CD4-positive, alpha-beta memory T cell (primary cell): ENCODE data around the gene GPR78. TPM values are rescaled to one million over a fixed set of nuclear protein-coding genes. Genes with fewer than 3 reads are reported as not detected.
"Not testable (repeated sequence)": the region's sequence is repeated elsewhere in the genome, so short reads cannot be mapped to it uniquely, and the experiment has no call there.

Experiments
- CTCF ChIA-PET: fragments of 350-600 bp; sonication (Branson Sonifier 250); formaldehyde crosslinking; loops from one replicate; lab custom pipeline; 2021; ENCODE audit warnings: inconsistent platforms; ENCODE audit not compliant: partially characterized antibody; lab: Charles Lee
- POLR2A ChIA-PET: fragments of 350-600 bp; sonication (Branson Sonifier 250); formaldehyde crosslinking; loops from one replicate; lab custom pipeline; 2021; ENCODE audit not compliant: partially characterized antibody; lab: Charles Lee
- DNase-seq, 5 donors: peaks; one replicate each; pipeline versions ENCODE4 v3.0.0 to v3.0.0-alpha.2; 2020 to 2022; ENCODE audit warnings: mixed read lengths in 1 of 5
- H3K27ac ChIP-seq: one replicate; pipeline ENCODE4 v1.7.0; 2013; ENCODE audit warnings: low read depth, low read length
- H3K27me3 ChIP-seq: 2 replicates; pipeline ENCODE4 v1.7.0; 2013; ENCODE audit warnings: mild to moderate bottlenecking, low read length, moderate library complexity; ENCODE audit not compliant: insufficient read depth
- H3K36me3 ChIP-seq: 2 replicates; pipeline ENCODE4 v1.7.0; 2013; ENCODE audit warnings: mild to moderate bottlenecking, low read length, moderate library complexity; ENCODE audit not compliant: insufficient read depth
- H3K4me1 ChIP-seq: 2 replicates; pipeline ENCODE4 v1.7.0; 2013; ENCODE audit warnings: mild to moderate bottlenecking, low read length, moderate library complexity; ENCODE audit not compliant: insufficient read depth
- H3K4me3 ChIP-seq, 2 donors: one replicate each; pipeline ENCODE4 v1.7.0; 2013; ENCODE audit warnings: low read length in 2 of 2, mild to moderate bottlenecking in 1 of 2
- H3K9me3 ChIP-seq, 2 donors: one replicate each; pipeline ENCODE4 v1.7.0; 2013; ENCODE audit warnings: low read length in 2 of 2, control low read depth in 1 of 2; ENCODE audit not compliant: control insufficient read depth in 1 of 2
- H3K27ac Mint-ChIP-seq, 7 donors: one replicate each; pipeline ENCODE4 v1.8.0; 2020 to 2021; ENCODE audit warnings: mixed read lengths in 7 of 7, mild to moderate bottlenecking in 6 of 7, inconsistent platforms in 3 of 7, moderate library complexity in 3 of 7
- H3K27me3 Mint-ChIP-seq, 2 donors: one replicate each; pipeline ENCODE4 v1.8.0; 2020 to 2021; ENCODE audit warnings: mixed read lengths in 2 of 2
- H3K36me3 Mint-ChIP-seq, 2 donors: one replicate each; pipeline ENCODE4 v1.8.0; 2020 to 2021; ENCODE audit warnings: mixed read lengths in 2 of 2, inconsistent platforms in 1 of 2, mild to moderate bottlenecking in 1 of 2
- H3K4me1 Mint-ChIP-seq, 4 donors: one replicate each; pipeline ENCODE4 v1.8.0; 2020 to 2021; ENCODE audit warnings: mixed read lengths in 4 of 4, mild to moderate bottlenecking in 1 of 4
- H3K4me3 Mint-ChIP-seq, 8 donors: one replicate each; pipeline ENCODE4 v1.8.0; 2020 to 2021; ENCODE audit warnings: mixed read lengths in 8 of 8, mild to moderate bottlenecking in 7 of 8, moderate library complexity in 6 of 8, inconsistent platforms in 3 of 8
- H3K9me3 Mint-ChIP-seq, 8 donors: one replicate each; pipeline ENCODE4 v1.8.0; 2020 to 2021; ENCODE audit warnings: mixed read lengths in 8 of 8, mild to moderate bottlenecking in 5 of 8, inconsistent platforms in 3 of 8, moderate library complexity in 1 of 8
- intact Hi-C: fragments of 100-400 bp; cut with micrococcal nuclease; formaldehyde crosslinking; loops from one replicate; pipeline ENCODE4 v1.15.1; 2023
- polyA plus RNA-seq, 2 donors: library from polyadenylated mRNA; unstranded; fragments of 300-500 nt; fragmentation: Illumina TruSeq; gene quantifications; one replicate each; pipeline ENCODE4 v1.2.3, GENCODE V29; 2021
- total RNA-seq, 2 experiments: library from RNA; stranded (reverse); gene quantifications; one replicate each; pipeline ENCODE4 v1.2.3, GENCODE V29; 2021

Gene GPR78
- total and polyA plus RNA-seq, 4 experiments from 2014 or later: not detected

DNA sequence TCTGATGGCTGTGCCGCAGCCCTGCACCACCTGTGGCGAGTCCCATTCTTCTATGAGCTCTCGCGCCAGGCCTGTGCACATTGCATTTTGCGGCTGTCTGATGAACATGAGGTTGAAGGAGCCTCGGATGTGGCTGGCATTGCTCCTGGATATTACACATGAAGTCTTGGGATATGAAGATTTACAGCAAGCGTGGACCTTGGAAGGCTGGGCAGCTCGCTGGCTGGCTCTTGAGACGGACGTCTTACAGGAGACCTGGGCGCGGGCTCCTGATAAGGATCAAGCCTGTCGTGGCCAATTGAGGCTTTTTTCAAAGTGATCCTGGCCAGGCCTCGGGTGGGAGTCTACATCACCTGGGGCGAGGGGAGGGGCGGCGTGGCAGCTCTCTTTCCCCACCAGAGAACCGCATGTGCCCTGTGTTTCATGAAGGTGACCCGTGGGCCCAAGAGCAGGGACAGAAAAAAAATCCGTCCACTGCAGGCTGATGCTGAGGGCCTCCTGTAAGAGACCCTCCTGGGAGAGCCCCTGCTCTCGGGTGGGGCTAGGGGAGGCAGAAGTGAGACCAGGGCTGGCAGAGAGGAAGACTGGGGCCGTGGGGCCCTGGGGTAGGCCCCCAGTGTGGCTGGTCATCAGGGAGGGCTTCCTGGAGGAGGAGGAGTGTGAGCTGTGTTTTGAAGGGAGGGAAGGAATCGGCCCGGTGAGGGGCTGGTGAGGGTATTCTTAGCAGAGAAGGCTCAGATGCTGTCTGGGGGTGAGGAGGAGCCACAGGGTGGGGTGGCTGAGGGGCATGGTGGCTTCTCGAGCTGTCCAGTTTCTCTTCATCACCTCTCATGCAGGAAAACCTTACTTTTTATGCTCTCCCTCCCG, 36.0 kb downstream of the GPR78 start:
- H3K4me3 ChIP-seq: no peak overlapping the region
- H3K27ac ChIP-seq: no peak overlapping the region
- intact Hi-C loops: no loop called here
- no peak for DNase-seq
- no peaks in the 10 kb centered on the region for H3K9me3 ChIP-seq
- H3K27me3 Mint-ChIP-seq: peaks cover 0 to 3% of the 10 kb centered on the region in 2 donors
- no peaks in the 10 kb centered on the region for H3K36me3 ChIP-seq
- no peak overlapping the region for H3K4me3 Mint-ChIP-seq
- CTCF ChIA-PET: no interaction called here
- POLR2A ChIA-PET: no interaction called here
- no peaks in the 10 kb centered on the region for H3K4me1 ChIP-seq
- H3K9me3 Mint-ChIP-seq: no peaks in the 10 kb centered on the region
- no peaks in the 10 kb centered on the region for H3K36me3 Mint-ChIP-seq
- H3K4me1 Mint-ChIP-seq: no peaks in the 10 kb centered on the region
- no peaks in the 10 kb centered on the region for H3K27me3 ChIP-seq
- H3K27ac Mint-ChIP-seq: no peak overlapping the region

DNA sequence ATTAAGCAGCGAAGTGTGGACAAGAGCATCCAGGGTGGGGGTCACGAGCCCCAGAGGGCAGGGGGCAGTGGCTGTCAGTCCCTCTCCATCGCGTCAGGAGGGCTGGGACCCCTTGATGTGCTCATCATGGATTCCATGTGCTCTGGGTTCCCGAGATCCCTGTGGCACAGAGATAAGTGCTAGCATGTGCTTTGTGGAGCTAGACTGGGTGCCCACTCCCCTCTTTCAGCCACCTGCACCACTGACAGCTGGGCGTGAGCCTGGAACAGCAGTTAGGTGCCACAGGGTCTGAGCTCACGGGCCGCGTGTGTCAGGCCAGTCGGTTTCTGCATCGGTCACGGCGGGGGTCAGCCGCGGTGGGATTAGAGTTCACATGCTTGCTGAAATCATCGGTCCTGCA, 36.6 kb downstream of the GPR78 start:
- H3K27ac Mint-ChIP-seq: no peak overlapping the region
- H3K27me3 Mint-ChIP-seq: peaks cover 0 to 3% of the 10 kb centered on the region in 2 donors
- DNase-seq: no peak
- Histone ChIP-seq H3K4me3 (no peak overlapping the region), H3K36me3 (no peaks in the 10 kb centered on the region), H3K27ac (no peak overlapping the region), H3K27me3 (no peaks in the 10 kb centered on the region), H3K4me1 (no peaks in the 10 kb centered on the region), H3K9me3 (no peaks in the 10 kb centered on the region)
- H3K4me1 Mint-ChIP-seq: no peaks in the 10 kb centered on the region
- CTCF ChIA-PET: no interaction called here
- intact Hi-C loops: no loop called here
- H3K9me3 Mint-ChIP-seq: no peaks in the 10 kb centered on the region
- H3K36me3 Mint-ChIP-seq: no peaks in the 10 kb centered on the region
- H3K4me3 Mint-ChIP-seq: no peak overlapping the region
- POLR2A ChIA-PET: no interaction called here

DNA sequence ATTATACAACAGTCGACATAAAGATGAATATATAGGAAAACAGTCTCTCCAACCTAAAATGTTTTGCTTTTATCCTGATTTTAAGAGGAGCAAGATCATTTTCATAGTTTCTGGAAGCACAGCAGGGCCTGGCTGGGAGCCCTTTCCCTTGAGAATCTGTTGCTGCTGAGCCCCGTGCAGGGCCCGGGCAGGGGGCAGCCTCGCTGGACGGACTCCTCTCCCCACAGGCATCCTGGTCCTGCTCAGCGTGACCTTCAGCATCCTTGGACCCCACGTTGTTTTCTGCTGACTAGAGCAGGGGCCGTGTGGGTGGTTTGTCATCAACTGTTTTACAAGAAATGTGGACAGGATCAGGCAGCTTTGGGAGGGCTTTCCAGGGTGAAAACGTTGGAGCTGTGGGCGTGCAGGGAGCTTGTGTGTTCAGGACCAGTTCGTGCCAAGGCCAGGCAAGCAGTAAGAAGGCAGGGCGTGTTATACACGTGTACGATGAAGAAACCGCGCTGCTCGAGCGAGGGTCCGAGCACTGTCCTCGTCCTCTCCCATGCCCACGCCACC, 37.4 kb downstream of the GPR78 start:
- no peaks in the 10 kb centered on the region for H3K9me3 ChIP-seq
- intact Hi-C loops: no loop called here
- H3K4me1 ChIP-seq: no peaks in the 10 kb centered on the region
- no peaks in the 10 kb centered on the region for H3K27me3 ChIP-seq
- H3K36me3 Mint-ChIP-seq: no peaks in the 10 kb centered on the region
- POLR2A ChIA-PET: no interaction called here
- H3K4me3 Mint-ChIP-seq: no peak overlapping the region
- no peak overlapping the region for H3K27ac ChIP-seq
- peaks cover 0 to 3% of the 10 kb centered on the region in 2 donors for H3K27me3 Mint-ChIP-seq
- no peaks in the 10 kb centered on the region for H3K9me3 Mint-ChIP-seq
- CTCF ChIA-PET: no interaction called here
- H3K27ac Mint-ChIP-seq: no peak overlapping the region
- no peaks in the 10 kb centered on the region for H3K36me3 ChIP-seq
- H3K4me1 Mint-ChIP-seq: no peaks in the 10 kb centered on the region
- DNase-seq: no peak
- no peak overlapping the region for H3K4me3 ChIP-seq

DNA sequence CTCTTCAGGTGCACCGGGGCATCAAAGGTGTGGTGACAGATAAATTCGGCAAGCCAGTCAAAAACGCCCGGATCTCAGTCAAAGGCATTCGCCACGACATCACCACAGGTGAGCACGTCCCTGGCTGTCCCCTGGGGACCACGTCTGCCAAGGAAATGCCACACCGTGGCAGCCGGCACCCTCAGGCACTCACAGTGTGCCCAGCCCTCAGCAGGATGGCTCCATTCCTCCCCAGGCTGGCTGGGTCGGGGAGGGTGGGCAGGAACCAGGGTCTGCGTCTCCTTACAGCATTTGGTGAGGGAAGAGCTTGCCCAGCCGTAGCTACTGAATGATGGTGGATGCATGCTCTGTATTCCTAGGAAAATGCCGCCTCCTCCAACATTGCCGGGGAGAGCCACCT, 38.2 kb downstream of the GPR78 start:
- no peak overlapping the region for H3K27ac ChIP-seq
- Mint-ChIP-seq H3K27ac (no peak overlapping the region), H3K9me3 (no peaks in the 10 kb centered on the region), H3K4me1 (no peaks in the 10 kb centered on the region), H3K36me3 (no peaks in the 10 kb centered on the region), H3K4me3 (no peak overlapping the region), H3K27me3 (peaks cover 0 to 3% of the 10 kb centered on the region in 2 donors)
- no peaks in the 10 kb centered on the region for H3K4me1 ChIP-seq
- no peak overlapping the region for H3K4me3 ChIP-seq
- no peaks in the 10 kb centered on the region for H3K9me3 ChIP-seq
- intact Hi-C loops: no loop called here
- H3K27me3 ChIP-seq: no peaks in the 10 kb centered on the region
- no peak for DNase-seq
- H3K36me3 ChIP-seq: no peaks in the 10 kb centered on the region
- CTCF ChIA-PET: no interaction called here
- POLR2A ChIA-PET: no interaction called here

DNA sequence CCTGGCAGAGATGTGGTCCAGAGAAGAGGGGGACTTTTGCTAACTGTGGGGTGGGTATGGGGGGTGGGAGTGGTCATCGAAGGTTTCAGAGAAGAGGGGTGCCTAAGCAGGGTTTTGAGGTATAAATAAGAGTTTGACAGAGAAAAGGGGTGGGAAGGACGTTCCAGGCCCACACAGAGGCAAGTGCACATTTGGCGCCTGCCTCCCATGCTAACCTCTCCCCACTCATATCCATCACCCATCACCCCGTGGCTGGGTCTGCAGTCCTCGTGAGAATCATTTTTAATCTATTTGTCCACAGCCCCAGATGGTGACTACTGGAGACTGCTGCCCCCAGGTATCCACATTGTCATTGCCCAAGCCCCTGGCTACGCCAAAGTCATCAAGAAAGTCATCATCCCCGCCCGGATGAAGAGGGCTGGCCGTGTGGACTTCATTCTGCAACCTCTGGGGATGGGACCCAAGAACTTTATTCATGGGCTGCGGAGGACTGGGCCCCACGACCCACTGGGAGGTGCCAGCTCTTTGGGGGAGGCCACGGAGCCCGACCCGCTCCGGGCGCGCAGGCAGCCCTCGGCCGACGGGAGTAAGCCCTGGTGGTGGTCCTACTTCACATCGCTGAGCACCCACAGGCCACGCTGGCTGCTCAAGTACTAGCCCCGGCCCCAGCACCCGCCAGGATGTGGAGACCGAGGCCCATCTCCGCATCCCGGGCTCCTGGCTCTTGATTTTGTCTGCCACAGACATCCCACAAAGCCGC, 38.9 kb downstream of the GPR78 start:
- H3K9me3 Mint-ChIP-seq: no peaks in the 10 kb centered on the region
- no peak overlapping the region for H3K27ac ChIP-seq
- no peak for DNase-seq
- H3K27me3 ChIP-seq: no peaks in the 10 kb centered on the region
- intact Hi-C loops: no loop called here
- H3K36me3 Mint-ChIP-seq: no peaks in the 10 kb centered on the region
- H3K36me3 ChIP-seq: no peaks in the 10 kb centered on the region
- H3K27ac Mint-ChIP-seq: no peak overlapping the region
- CTCF ChIA-PET: interaction anchor here (1.5 kb wide), 1 partner anchor 12 kb away, joined by 4 read pairs; no protein-coding TSS in a partner anchor
- H3K4me3 Mint-ChIP-seq: no peak overlapping the region
- no peak overlapping the region for H3K4me3 ChIP-seq
- POLR2A ChIA-PET: no interaction called here
- no peaks in the 10 kb centered on the region for H3K4me1 Mint-ChIP-seq
- no peaks in the 10 kb centered on the region for H3K4me1 ChIP-seq
- H3K27me3 Mint-ChIP-seq: peaks cover 0 to 3% of the 10 kb centered on the region in 2 donors
- no peaks in the 10 kb centered on the region for H3K9me3 ChIP-seq

DNA sequence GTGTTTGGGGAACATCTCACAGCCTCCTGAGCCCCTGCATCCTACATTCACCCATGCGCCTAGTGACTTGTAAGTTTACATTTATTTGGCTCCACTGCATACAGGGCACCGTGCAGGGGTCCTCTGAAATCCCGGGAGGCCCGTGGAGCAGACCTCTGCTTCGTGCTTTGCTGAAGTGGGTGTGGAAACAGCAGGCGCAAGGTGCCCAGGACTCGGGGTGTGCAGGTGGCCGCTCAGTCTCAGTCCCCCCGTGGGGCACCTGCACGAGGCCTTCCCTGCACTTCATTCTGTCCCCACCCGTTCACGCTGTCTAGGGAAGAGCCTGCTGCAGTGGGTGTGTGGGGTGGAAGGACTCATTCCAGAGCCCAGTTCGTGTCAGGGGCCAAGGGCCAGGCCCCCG, 40.9 kb downstream of the GPR78 start:
- intact Hi-C loops, H3K36me3 ChIP-seq, H3K9me3 Mint-ChIP-seq, H3K4me1 ChIP-seq, DNase-seq, H3K36me3 Mint-ChIP-seq, CTCF ChIA-PET, H3K4me1 Mint-ChIP-seq, H3K27me3 ChIP-seq, H3K4me3 ChIP-seq, H3K27me3 Mint-ChIP-seq, H3K27ac ChIP-seq, POLR2A ChIA-PET, H3K9me3 ChIP-seq, H3K4me3 Mint-ChIP-seq, H3K27ac Mint-ChIP-seq: not testable (repeated sequence)

DNA sequence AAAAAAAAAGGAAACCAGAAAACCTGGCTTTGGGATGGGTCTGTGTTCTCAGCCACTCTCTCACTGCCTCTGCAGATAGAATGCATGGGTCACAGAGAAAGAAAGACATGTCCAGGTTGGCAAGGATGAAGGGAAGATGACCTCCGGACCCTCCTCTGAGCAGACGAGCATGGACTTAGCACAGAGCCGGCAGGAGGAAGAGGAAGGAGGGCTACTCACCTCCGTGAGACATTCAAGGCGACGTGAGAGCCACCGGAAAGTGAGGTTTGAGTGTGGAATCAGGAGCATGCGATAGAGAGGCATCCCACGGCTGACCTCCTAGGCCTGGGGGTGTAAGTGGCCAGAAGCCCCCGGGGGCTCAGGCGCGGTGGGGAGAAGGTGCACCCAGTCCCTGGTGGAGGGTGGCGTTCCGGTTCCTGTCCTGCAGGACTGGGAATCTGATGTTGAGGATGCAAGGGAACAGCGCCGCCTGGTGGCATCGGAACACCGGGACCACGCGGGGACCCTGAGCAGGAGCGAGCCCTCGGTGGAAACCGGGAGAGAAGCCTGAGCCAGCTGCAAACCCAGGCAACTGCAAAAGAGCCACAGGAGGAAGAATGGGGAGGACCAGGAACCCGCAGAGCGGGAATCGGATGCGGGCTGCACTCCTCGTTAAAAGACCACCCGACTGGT, 44.5 kb downstream of the GPR78 start:
- H3K27ac ChIP-seq, DNase-seq, CTCF ChIA-PET, H3K9me3 Mint-ChIP-seq, H3K4me3 Mint-ChIP-seq, H3K36me3 Mint-ChIP-seq, H3K4me3 ChIP-seq, H3K9me3 ChIP-seq, intact Hi-C loops, H3K27ac Mint-ChIP-seq, H3K27me3 Mint-ChIP-seq, H3K4me1 Mint-ChIP-seq, H3K4me1 ChIP-seq, POLR2A ChIA-PET, H3K36me3 ChIP-seq, H3K27me3 ChIP-seq: not testable (repeated sequence)
